K562 (cell line): Measurements from ENCODE around the gene CEP41. TPM values are rescaled to one million over a fixed set of nuclear protein-coding genes. Genes with fewer than 3 reads are reported as not detected.

Experiments
- BHLHE40 ChIP-seq: IDR thresholded peaks from 2 replicates; pipeline ENCODE4 v1.6.1; 2011; ENCODE audit warnings: low read length, improper control_type of control experiment
- BRF1 ChIP-seq: IDR thresholded peaks from 3 replicates; pipeline ENCODE4 v1.6.1; 2011; ENCODE audit warnings: borderline replicate concordance, mild to moderate bottlenecking; ENCODE audit not compliant: insufficient read length; ENCODE audit errors: extremely low read depth
- CC2D1A ChIP-seq: fragments of 450-650 bp; IDR thresholded peaks from 2 replicates; pipeline ENCODE4 v1.6.1; 2017; ENCODE audit warnings: mild to moderate bottlenecking
- CEBPB ChIP-seq: fragments of 450-650 bp; IDR thresholded peaks from 2 replicates; pipeline ENCODE4 v1.6.1; 2016; ENCODE audit warnings: missing genetic modification characterization, missing compliant biosample characterization
- ESRRB ChIP-seq: fragments of 250-450 bp; sonication (Bioruptor Pico); IDR thresholded peaks from 2 replicates; pipeline ENCODE4 v1.5.0; 2020; ENCODE audit warnings: mild to moderate bottlenecking, moderate library complexity, borderline replicate concordance
- FOSL1 ChIP-seq: fragments of 200-800 bp; sonication (Bioruptor generic); conservative IDR thresholded peaks from 2 replicates; pipeline ENCODE4 v1.6.1; 2016; ENCODE audit warnings: missing genetic modification characterization, missing compliant biosample characterization
- KDM2B ChIP-seq: fragments of 250-450 bp; sonication (Bioruptor Pico); IDR thresholded peaks from 2 replicates; pipeline ENCODE4 v1.8.0; 2021; ENCODE audit warnings: mild to moderate bottlenecking, moderate library complexity
- L3MBTL2 ChIP-seq: fragments of 450-650 bp; IDR thresholded peaks from 2 replicates; pipeline ENCODE4 v1.6.1; 2016; ENCODE audit warnings: mild to moderate bottlenecking, moderate library complexity
- MEIS2 ChIP-seq: fragments of 450-650 bp; IDR thresholded peaks from 2 replicates; pipeline ENCODE4 v1.6.1; 2014; ENCODE audit warnings: mild to moderate bottlenecking; ENCODE audit not compliant: partially characterized antibody
- NBN ChIP-seq: fragments of 450-650 bp; IDR thresholded peaks from 2 replicates; pipeline ENCODE4 v1.6.1; 2016; ENCODE audit warnings: low read depth, mild to moderate bottlenecking
- NR1H2 ChIP-seq: sonication (generic); formaldehyde crosslinking; IDR thresholded peaks from 2 replicates; pipeline ENCODE4 v1.4.0; 2020; ENCODE audit warnings: mild to moderate bottlenecking, missing genetic modification reagents
- PHTF2 ChIP-seq: fragments of 250-450 bp; sonication (Bioruptor Pico); IDR thresholded peaks from 2 replicates; pipeline ENCODE4 v1.5.0; 2021; ENCODE audit warnings: mild to moderate bottlenecking
- RAD21 ChIP-seq, 2 experiments: fragments of 250-450 bp in 1 of 2; fragments of 450-650 bp in 1 of 2; sonication (Bioruptor Pico) in 1 of 2; formaldehyde crosslinking in 1 of 2; IDR thresholded peaks in 1 of 2; conservative IDR thresholded peaks in 1 of 2; 2 replicates each; pipeline versions ENCODE4 v1.4.0 to v1.8.0; 2020 to 2022; ENCODE audit warnings: mild to moderate bottlenecking in 2 of 2, moderate library complexity in 1 of 2
- SMAD1 ChIP-seq: fragments of 150-350 bp; IDR thresholded peaks from 2 replicates; pipeline ENCODE4 v1.6.1; 2014; ENCODE audit warnings: low read length, low read depth; ENCODE audit not compliant: partially characterized antibody
- SMAD2 ChIP-seq: fragments of 150-350 bp; IDR thresholded peaks from 2 replicates; pipeline ENCODE4 v1.6.1; 2014; ENCODE audit warnings: low read depth, mild to moderate bottlenecking, low read length
- SMAD3 ChIP-seq: fragments of 450-650 bp; formaldehyde crosslinking; conservative IDR thresholded peaks from 2 replicates; pipeline ENCODE4 v1.4.0; 2020; ENCODE audit warnings: mild to moderate bottlenecking
- ZNF282 ChIP-seq: sonication (generic); formaldehyde crosslinking; IDR thresholded peaks from 2 replicates; pipeline ENCODE4 v1.8.1; 2023; ENCODE audit warnings: missing genetic modification reagents
- ZNF785 ChIP-seq: fragments of 250-450 bp; sonication (Bioruptor Pico); IDR thresholded peaks from 2 replicates; pipeline ENCODE4 v1.4.0; 2020; ENCODE audit warnings: mild to moderate bottlenecking
- polyA plus RNA-seq, 8 experiments: library from polyadenylated mRNA; depleted of rRNA in 4 of 8; stranded (reverse) in 5 of 8; unstranded in 3 of 8; fragments of >200 nt; fragmentation: Nextera tagmentation in 2 of 8; fragmentation: Illumina TruSeq in 1 of 8; extraction: Ambion mirVana in 2 of 8; extraction: Trizol in 1 of 8; gene quantifications; 2 replicates each; pipeline versions ENCODE4 v1.2.1 to v1.2.3, GENCODE V29; 2011 to 2014; ENCODE audit warnings: inconsistent platforms in 1 of 8, missing spikeins in 1 of 8
- total RNA-seq, 7 experiments: library from RNA; depleted of rRNA in 6 of 7; stranded (reverse); fragments of >200 nt in 6 of 7; fragmentation: Illumina TruSeq in 2 of 7; extraction: Trizol in 2 of 7; gene quantifications; 2 replicates each; pipeline versions ENCODE4 v1.2.1 to v1.2.3, GENCODE V29; 2011 to 2021; ENCODE audit warnings: low replicate concordance in 1 of 7
- TF ChIP-seq, protein P1 (sequence below): fragments of 150-350 bp; conservative IDR thresholded peaks from 2 replicates; pipeline ENCODE4 v1.6.1; 2014; ENCODE audit warnings: low read length
- TF ChIP-seq, protein P2 (sequence below), 2 experiments: fragments of 200-800 bp in 1 of 2; sonication (Bioruptor generic) in 1 of 2; sonication (generic) in 1 of 2; formaldehyde crosslinking in 1 of 2; IDR thresholded peaks in 1 of 2; conservative IDR thresholded peaks in 1 of 2; 2 replicates each; pipeline versions ENCODE4 v1.5.0 to v1.6.1; 2016 to 2020; ENCODE audit warnings: missing compliant biosample characterization in 1 of 2, missing genetic modification characterization in 1 of 2, missing genetic modification reagents in 1 of 2
- TF ChIP-seq, protein P3 (sequence below), 2 experiments: fragments of 450-650 bp; IDR thresholded peaks; 2 replicates each; pipeline ENCODE4 v1.6.1; 2016
- TF ChIP-seq, protein P4 (sequence below): fragments of 250-450 bp; sonication (Bioruptor Pico); IDR thresholded peaks from 2 replicates; pipeline ENCODE4 v1.5.0; 2020; ENCODE audit warnings: mild to moderate bottlenecking

Gene CEP41
- total and polyA plus RNA-seq, 9 of the 15 experiments (the other 6 are each of a cell fraction or from before 2014, with no cell fraction given) = 1.5 to 15.5 (median 6.4) TPM

DNA sequence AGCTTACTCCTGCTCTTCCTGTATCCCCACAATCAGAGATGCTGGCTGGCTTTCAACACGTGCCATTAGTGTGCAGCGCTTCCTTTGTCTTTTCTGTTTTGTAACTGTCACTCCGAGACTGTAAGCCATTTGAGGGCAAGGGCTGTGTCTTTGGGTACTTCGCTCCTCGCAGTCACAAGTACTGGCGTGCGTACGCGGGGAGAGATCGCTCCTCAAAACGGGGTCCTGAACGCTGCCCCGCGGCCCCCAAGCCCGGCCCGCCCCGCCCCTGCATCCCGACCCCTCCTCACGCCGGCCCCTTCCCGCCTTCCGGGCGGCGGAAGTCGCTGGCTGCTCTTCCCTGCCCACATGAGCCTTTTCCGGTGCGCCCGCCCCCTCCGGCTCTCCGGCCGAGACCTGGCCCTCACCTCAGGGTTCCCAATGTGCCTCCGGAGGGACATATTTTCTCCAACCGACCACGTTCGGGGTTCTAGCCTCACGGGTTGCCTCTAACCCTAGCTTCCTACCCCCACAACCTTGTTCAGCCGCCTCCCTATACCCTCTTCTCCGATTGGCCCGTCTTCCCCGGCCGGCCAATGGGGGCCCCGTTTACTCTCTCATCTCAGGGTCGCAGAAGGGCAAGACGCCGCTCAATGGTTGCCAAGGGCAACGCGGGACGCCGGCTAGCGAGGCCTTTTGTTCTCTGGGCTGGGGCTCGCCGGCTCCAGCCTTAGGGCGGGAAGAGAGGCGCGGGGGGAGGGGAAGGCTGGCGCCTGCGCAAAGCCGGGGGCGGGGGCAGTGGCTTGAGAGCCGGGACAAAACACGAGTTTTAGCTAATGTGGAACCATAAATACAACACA lies at the start of gene CEP41 (continued):
- TF ChIP-seq, protein P1, sequence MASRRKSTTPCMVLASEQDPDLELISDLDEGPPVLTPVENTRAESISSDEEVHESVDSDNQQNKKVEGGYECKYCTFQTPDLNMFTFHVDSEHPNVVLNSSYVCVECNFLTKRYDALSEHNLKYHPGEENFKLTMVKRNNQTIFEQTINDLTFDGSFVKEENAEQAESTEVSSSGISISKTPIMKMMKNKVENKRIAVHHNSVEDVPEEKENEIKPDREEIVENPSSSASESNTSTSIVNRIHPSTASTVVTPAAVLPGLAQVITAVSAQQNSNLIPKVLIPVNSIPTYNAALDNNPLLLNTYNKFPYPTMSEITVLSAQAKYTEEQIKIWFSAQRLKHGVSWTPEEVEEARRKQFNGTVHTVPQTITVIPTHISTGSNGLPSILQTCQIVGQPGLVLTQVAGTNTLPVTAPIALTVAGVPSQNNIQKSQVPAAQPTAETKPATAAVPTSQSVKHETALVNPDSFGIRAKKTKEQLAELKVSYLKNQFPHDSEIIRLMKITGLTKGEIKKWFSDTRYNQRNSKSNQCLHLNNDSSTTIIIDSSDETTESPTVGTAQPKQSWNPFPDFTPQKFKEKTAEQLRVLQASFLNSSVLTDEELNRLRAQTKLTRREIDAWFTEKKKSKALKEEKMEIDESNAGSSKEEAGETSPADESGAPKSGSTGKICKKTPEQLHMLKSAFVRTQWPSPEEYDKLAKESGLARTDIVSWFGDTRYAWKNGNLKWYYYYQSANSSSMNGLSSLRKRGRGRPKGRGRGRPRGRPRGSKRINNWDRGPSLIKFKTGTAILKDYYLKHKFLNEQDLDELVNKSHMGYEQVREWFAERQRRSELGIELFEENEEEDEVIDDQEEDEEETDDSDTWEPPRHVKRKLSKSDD = no peak
- no peak for TF ChIP-seq NBN
- no peak for TF ChIP-seq KDM2B (CRISPR knock-in tag)
- no peak for TF ChIP-seq SMAD1
- no peak for TF ChIP-seq ESRRB (CRISPR knock-in tag)
- TF ChIP-seq SMAD2 = no peak
- TF ChIP-seq, protein P2, sequence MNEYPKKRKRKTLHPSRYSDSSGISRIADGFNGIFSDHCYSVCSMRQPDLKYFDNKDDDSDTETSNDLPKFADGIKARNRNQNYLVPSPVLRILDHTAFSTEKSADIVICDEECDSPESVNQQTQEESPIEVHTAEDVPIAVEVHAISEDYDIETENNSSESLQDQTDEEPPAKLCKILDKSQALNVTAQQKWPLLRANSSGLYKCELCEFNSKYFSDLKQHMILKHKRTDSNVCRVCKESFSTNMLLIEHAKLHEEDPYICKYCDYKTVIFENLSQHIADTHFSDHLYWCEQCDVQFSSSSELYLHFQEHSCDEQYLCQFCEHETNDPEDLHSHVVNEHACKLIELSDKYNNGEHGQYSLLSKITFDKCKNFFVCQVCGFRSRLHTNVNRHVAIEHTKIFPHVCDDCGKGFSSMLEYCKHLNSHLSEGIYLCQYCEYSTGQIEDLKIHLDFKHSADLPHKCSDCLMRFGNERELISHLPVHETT (CRISPR knock-in tag; conservative IDR thresholded peaks at IDR 0.05 in 1 of 2, IDR thresholded peaks at IDR 0.05 in 1 of 2) = no peak
- no peak for TF ChIP-seq FOSL1 (tag)
- peak; percentile 41; the same call in 1 of the 2 replicates for TF ChIP-seq L3MBTL2
- no peak for TF ChIP-seq BHLHE40
- no peak for TF ChIP-seq SMAD3 (CRISPR knock-in tag)
- no peak for TF ChIP-seq CEBPB (tag)
- TF ChIP-seq, protein P3, sequence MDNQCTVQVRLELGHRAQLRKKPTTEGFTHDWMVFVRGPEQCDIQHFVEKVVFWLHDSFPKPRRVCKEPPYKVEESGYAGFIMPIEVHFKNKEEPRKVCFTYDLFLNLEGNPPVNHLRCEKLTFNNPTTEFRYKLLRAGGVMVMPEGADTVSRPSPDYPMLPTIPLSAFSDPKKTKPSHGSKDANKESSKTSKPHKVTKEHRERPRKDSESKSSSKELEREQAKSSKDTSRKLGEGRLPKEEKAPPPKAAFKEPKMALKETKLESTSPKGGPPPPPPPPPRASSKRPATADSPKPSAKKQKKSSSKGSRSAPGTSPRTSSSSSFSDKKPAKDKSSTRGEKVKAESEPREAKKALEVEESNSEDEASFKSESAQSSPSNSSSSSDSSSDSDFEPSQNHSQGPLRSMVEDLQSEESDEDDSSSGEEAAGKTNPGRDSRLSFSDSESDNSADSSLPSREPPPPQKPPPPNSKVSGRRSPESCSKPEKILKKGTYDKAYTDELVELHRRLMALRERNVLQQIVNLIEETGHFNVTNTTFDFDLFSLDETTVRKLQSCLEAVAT (IDR thresholded peaks at IDR 0.05) = no peak
- TF ChIP-seq PHTF2 = no peak
- no peak for TF ChIP-seq ZNF785 (CRISPR knock-in tag)
- no peak for TF ChIP-seq BRF1
- TF ChIP-seq ZNF282 = no peak
- no peak for TF ChIP-seq RAD21 (CRISPR knock-in tag; conservative IDR thresholded peaks at IDR 0.05 in 1 of 2, IDR thresholded peaks at IDR 0.05 in 1 of 2)
- TF ChIP-seq, protein P4, sequence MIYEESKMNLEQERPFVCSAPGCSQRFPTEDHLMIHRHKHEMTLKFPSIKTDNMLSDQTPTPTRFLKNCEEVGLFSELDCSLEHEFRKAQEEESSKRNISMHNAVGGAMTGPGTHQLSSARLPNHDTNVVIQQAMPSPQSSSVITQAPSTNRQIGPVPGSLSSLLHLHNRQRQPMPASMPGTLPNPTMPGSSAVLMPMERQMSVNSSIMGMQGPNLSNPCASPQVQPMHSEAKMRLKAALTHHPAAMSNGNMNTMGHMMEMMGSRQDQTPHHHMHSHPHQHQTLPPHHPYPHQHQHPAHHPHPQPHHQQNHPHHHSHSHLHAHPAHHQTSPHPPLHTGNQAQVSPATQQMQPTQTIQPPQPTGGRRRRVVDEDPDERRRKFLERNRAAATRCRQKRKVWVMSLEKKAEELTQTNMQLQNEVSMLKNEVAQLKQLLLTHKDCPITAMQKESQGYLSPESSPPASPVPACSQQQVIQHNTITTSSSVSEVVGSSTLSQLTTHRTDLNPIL = no peak
- TF ChIP-seq MEIS2 = no peak
- TF ChIP-seq NR1H2 = no peak
- TF ChIP-seq CC2D1A = no peak; the same call in 1 of the 2 replicates
